Hepatocyte (in vitro differentiated cells): Measurements from ENCODE around the gene IPP. TPM values are rescaled to one million over a fixed set of nuclear protein-coding genes. Genes with fewer than 3 reads are reported as not detected.
"Not testable (repeated sequence)": the region's sequence is repeated elsewhere in the genome, so short reads cannot be mapped to it uniquely, and the experiment has no call there.

ENCODE experiments used
- DNase-seq: peaks from one replicate; pipeline ENCODE4 v3.0.0-alpha.2; 2016; ENCODE audit warnings: low spot score
- H2AFZ ChIP-seq: fragments of 200-600 bp; sonication (generic); 2 replicates; pipeline ENCODE4 v1.6.0; 2016; ENCODE audit warnings: antibody characterized with exemption, mild to moderate bottlenecking
- H3K27ac ChIP-seq: fragments of 200-600 bp; sonication (generic); 2 replicates; pipeline ENCODE4 v1.5.1; 2016; ENCODE audit warnings: mild to moderate bottlenecking
- H3K27me3 ChIP-seq: fragments of 200-600 bp; sonication (generic); 2 replicates; pipeline ENCODE4 v1.6.1; 2016
- H3K36me3 ChIP-seq: fragments of 200-600 bp; sonication (generic); replicated peaks from 2 replicates; pipeline ENCODE4 v1.5.1; 2016; ENCODE audit warnings: low read depth; ENCODE audit not compliant: insufficient read depth
- H3K4me1 ChIP-seq: fragments of 200-600 bp; sonication (generic); 2 replicates; pipeline ENCODE4 v1.5.1; 2016; ENCODE audit warnings: mild to moderate bottlenecking, moderate library complexity; ENCODE audit not compliant: insufficient read depth
- H3K4me2 ChIP-seq: fragments of 200-600 bp; sonication (generic); 2 replicates; pipeline ENCODE4 v1.6.0; 2016
- H3K4me3 ChIP-seq: fragments of 200-600 bp; sonication (generic); 2 replicates; pipeline ENCODE4 v1.5.1; 2016; ENCODE audit warnings: mild to moderate bottlenecking
- H3K79me2 ChIP-seq: fragments of 200-600 bp; sonication (generic); 2 replicates; pipeline ENCODE4 v1.6.0; 2017; ENCODE audit warnings: mild to moderate bottlenecking
- H3K9me2 ChIP-seq: fragments of 200-600 bp; sonication (generic); replicated peaks from 2 replicates; pipeline ENCODE4 v1.6.0; 2017; ENCODE audit warnings: mild to moderate bottlenecking; ENCODE audit not compliant: insufficient read depth
- H3K9me3 ChIP-seq: fragments of 200-600 bp; sonication (generic); 2 replicates; pipeline ENCODE4 v1.5.1; 2016; ENCODE audit warnings: low read depth, mild to moderate bottlenecking
- H4K20me1 ChIP-seq: fragments of 200-600 bp; sonication (generic); 2 replicates; pipeline ENCODE4 v1.6.0; 2016; ENCODE audit warnings: mild to moderate bottlenecking; ENCODE audit not compliant: insufficient read depth, poor library complexity, severe bottlenecking
- CTCF ChIP-seq: fragments of 200-600 bp; sonication (generic); IDR thresholded peaks from 2 replicates; pipeline ENCODE4 v1.5.1; 2016; ENCODE audit warnings: antibody characterized with exemption, mild to moderate bottlenecking; ENCODE audit not compliant: poor library complexity
- EZH2 ChIP-seq: fragments of 200-600 bp; sonication (generic); IDR thresholded peaks from 2 replicates; pipeline ENCODE4 v1.6.1; 2016; ENCODE audit warnings: antibody characterized with exemption, mild to moderate bottlenecking, borderline replicate concordance
- EZH2phosphoT487 ChIP-seq: fragments of 200-600 bp; sonication (generic); IDR thresholded peaks from one replicate; pipeline ENCODE4 v1.6.1; 2018; ENCODE audit warnings: antibody characterized with exemption, mild to moderate bottlenecking, low read depth, moderate library complexity; ENCODE audit not compliant: unreplicated experiment, severe bottlenecking
- WGBS: methylation state at CpG from one replicate; pipeline ENCODE4 v1.1.6; 2016; ENCODE audit warnings: low lambda C conversion rate; ENCODE audit errors: missing lambda C conversion rate; 5-methylcytosine and 5-hydroxymethylcytosine counted together
- polyA plus RNA-seq: library from polyadenylated mRNA; unstranded; fragments of >200 nt; fragmentation: Nextera tagmentation; extraction: Ambion mirVana; gene quantifications from 2 replicates; pipeline ENCODE4 v1.2.1, GENCODE V29; 2016
- total RNA-seq: library from RNA; depleted of rRNA; stranded (reverse); fragments of >200 nt; gene quantifications from 2 replicates; pipeline ENCODE4 v1.2.3, GENCODE V29; 2014

Gene IPP
- total and polyA plus RNA-seq, 2 experiments from 2014 or later: 10.0 to 15.3 TPM

GRCh38 chr1:45704637-45705036 lies 45.8 kb downstream of the IPP start:
- no peaks in the 10 kb centered on the region for H3K36me3 ChIP-seq
- WGBS: 91% methylated on average over 1 of the region's 1 CpG
- TF ChIP-seq EZH2phosphoT487 (no peak), CTCF (no peak), EZH2 (no peak)
- H3K27ac ChIP-seq: no peak overlapping the region
- no peaks in the 10 kb centered on the region for H3K9me3 ChIP-seq
- no peak for DNase-seq
- H2AFZ ChIP-seq: no peak overlapping the region
- no peak overlapping the region for H3K4me3 ChIP-seq
- H4K20me1 ChIP-seq: no peaks in the 10 kb centered on the region
- no peaks in the 10 kb centered on the region for H3K27me3 ChIP-seq
- no peak overlapping the region for H3K4me2 ChIP-seq
- H3K9me2 ChIP-seq: no peaks in the 10 kb centered on the region
- H3K79me2 ChIP-seq: no peaks in the 10 kb centered on the region
- H3K4me1 ChIP-seq: no peaks in the 10 kb centered on the region

GRCh38 chr1:45694823-45695222 lies 55.6 kb downstream of the IPP start:
- H3K9me2 ChIP-seq: no peaks in the 10 kb centered on the region
- no peak overlapping the region for H3K4me3 ChIP-seq
- H2AFZ ChIP-seq: no peak overlapping the region
- no peaks in the 10 kb centered on the region for H3K36me3 ChIP-seq
- no peak for DNase-seq
- no peak overlapping the region for H3K4me2 ChIP-seq
- H3K4me1 ChIP-seq: no peaks in the 10 kb centered on the region
- WGBS: 96% methylated on average over 7 of the region's 7 CpGs
- H3K27me3 ChIP-seq: no peaks in the 10 kb centered on the region
- H3K79me2 ChIP-seq: peaks cover 12% of the 10 kb centered on the region
- no peaks in the 10 kb centered on the region for H4K20me1 ChIP-seq
- no peak overlapping the region for H3K27ac ChIP-seq
- no peaks in the 10 kb centered on the region for H3K9me3 ChIP-seq
- no peak for TF ChIP-seq EZH2phosphoT487
- TF ChIP-seq CTCF: no peak
- no peak for TF ChIP-seq EZH2

- not testable (repeated sequence) for H3K27ac ChIP-seq, H3K4me1 ChIP-seq, H3K4me2 ChIP-seq, H3K9me2 ChIP-seq, H2AFZ ChIP-seq, H3K27me3 ChIP-seq, DNase-seq, H3K36me3 ChIP-seq, H3K9me3 ChIP-seq, H4K20me1 ChIP-seq, H3K4me3 ChIP-seq
- H3K79me2 ChIP-seq: peaks cover 22% of the 10 kb centered on the region
- 96% methylated on average over 8 of the region's 8 CpGs for WGBS
These were observed 56.6 kb downstream of the IPP start for GRCh38 chr1:45693811-45694210.

GRCh38 chr1:45687754-45688740 lies 62.4 kb downstream of the IPP start, which contains the start of gene TMEM69:
TSS of gene TMEM69 (plus strand) at chr1:45688181. CDS start at chr1:45691069, 2,888 bp downstream.
- no peaks in the 10 kb centered on the region for H3K36me3 ChIP-seq
- H3K4me3 ChIP-seq: peak within 1 kb of the TSS; percentile 95
- H3K9me3 ChIP-seq: no peaks in the 10 kb centered on the region
- peak; percentile 88 for DNase-seq
- no peaks in the 10 kb centered on the region for H3K27me3 ChIP-seq
- H4K20me1 ChIP-seq: peaks cover 19% of the 10 kb centered on the region
- H3K79me2 ChIP-seq: peaks cover 59% of the 10 kb centered on the region
- no peaks in the 10 kb centered on the region for H3K9me2 ChIP-seq
- peaks cover 5% of the 10 kb centered on the region for H3K4me1 ChIP-seq
- WGBS: 5% methylated on average over 24 of the region's 24 CpGs
- peak within 1 kb of the TSS; percentile 76 for H3K4me2 ChIP-seq
- H2AFZ ChIP-seq: peak within 1 kb of the TSS; percentile 80
- H3K27ac ChIP-seq: peak within 1 kb of the TSS; percentile 97
- TF ChIP-seq EZH2phosphoT487: no peak
- no peak for TF ChIP-seq CTCF
- TF ChIP-seq EZH2: no peak
